Measurements from ENCODE around the gene TXNRD2. TPM values are rescaled to one million over a fixed set of nuclear protein-coding genes. Genes with fewer than 3 reads are reported as not detected.
A peak's percentile ranks its signal among the peaks of the same experiment; 100 is the strongest.

Gene TXNRD2
- total and polyA plus RNA-seq, 8 donors: 6.4 to 69.5 (median 42.3) TPM

DNA sequence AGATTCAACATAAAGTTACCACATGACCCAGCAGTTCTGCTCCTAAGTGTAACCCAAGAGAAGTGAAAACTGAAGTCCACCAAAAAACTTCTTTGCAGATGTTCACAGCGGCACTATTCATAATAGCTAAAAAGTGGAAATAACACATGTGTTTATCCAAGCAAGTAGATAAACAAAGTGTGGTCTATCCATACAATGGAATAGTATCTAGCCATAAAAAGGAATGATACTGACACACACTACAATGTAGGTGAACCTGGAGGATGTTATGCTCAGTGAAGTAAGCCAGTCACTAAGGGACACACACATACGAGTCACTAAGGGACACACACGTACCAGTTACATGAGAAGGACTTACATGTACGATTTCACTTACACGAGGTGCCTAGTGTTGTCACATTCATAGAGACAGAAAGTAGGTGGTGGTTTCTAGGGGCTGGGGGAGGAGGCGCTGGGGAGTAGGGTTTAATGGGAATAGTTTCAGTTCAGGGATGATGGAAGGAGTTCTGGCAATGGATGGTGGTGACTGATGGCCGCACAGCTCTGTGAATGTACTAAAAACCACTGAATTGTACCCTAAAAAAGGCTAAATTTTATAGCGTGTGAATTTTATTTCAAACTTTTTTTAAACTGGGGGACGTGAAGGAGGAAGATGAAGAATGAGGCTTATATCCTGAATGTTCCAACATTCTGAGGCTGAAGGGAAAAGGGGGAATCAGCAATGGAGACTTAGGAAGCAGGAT, 27.2 kb downstream of the TXNRD2 start:
- H3K27ac ChIP-seq: no peak overlapping the region
- no peak for DNase-seq
- no peaks in the 10 kb centered on the region for H3K27me3 ChIP-seq
- no peaks in the 10 kb centered on the region for H3K9me3 ChIP-seq
- peaks cover 56 to 91% (median 90%) of the 10 kb centered on the region in 4 donors for H3K36me3 ChIP-seq
- no peak overlapping the region for H3K4me3 ChIP-seq
- WGBS, 5 donors: 94 to 98% (median 95%) methylated on average over 9 of the region's 9 CpGs
- peaks cover 8 to 35% (median 17%) of the 10 kb centered on the region in 4 donors for H3K4me1 ChIP-seq
- no peak for TF ChIP-seq POLR2A (IDR thresholded peaks at IDR 0.05)
- TF ChIP-seq POLR2AphosphoS5 (IDR thresholded peaks at IDR 0.05): no peak
- TF ChIP-seq, protein P1, sequence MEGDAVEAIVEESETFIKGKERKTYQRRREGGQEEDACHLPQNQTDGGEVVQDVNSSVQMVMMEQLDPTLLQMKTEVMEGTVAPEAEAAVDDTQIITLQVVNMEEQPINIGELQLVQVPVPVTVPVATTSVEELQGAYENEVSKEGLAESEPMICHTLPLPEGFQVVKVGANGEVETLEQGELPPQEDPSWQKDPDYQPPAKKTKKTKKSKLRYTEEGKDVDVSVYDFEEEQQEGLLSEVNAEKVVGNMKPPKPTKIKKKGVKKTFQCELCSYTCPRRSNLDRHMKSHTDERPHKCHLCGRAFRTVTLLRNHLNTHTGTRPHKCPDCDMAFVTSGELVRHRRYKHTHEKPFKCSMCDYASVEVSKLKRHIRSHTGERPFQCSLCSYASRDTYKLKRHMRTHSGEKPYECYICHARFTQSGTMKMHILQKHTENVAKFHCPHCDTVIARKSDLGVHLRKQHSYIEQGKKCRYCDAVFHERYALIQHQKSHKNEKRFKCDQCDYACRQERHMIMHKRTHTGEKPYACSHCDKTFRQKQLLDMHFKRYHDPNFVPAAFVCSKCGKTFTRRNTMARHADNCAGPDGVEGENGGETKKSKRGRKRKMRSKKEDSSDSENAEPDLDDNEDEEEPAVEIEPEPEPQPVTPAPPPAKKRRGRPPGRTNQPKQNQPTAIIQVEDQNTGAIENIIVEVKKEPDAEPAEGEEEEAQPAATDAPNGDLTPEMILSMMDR (IDR thresholded peaks at IDR 0.05): no peak
- TF ChIP-seq EP300 (IDR thresholded peaks at IDR 0.05): no peak
- intact Hi-C loops (cut with DNase I; ENCODE audit: low total_unique reads): loop anchor here (5.0 kb wide), 1 partner anchor 182 kb away; no protein-coding TSS in a partner anchor

DNA sequence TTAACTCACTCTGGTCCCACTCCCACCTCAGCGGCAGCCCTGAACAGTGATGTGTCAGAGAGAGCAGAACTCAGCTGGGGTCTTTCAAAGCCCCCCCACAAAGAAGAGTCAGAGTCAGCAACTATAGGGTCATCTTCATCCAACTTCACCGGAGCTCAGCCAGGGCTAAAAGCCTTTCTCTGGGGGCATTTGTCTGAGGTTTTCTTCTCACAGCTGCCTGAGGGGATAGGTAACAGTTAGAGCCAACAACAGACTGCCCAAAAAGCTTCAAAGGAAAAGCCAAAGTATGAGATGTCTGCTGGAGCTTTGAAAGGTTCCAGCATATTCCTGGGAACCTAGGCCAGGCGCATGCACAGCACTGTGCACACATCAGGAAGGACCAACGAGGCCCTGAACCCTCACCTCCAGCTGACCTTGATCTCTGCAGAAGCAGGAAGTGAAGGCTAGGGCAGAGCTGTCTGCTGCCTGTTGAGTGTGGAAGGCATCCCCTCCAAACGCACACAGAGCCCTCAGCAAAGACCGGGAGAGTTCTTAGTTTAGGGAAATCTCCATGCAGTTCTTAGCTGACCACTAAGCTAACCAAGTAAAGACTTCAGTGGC, 28.2 kb downstream of the TXNRD2 start:
- Histone ChIP-seq H3K4me1 (peaks cover 8 to 35% (median 17%) of the 10 kb centered on the region in 4 donors), H3K9me3 (no peaks in the 10 kb centered on the region), H3K36me3 (peaks cover 49 to 91% (median 86%) of the 10 kb centered on the region in 4 donors), H3K4me3 (no peak overlapping the region), H3K27me3 (no peaks in the 10 kb centered on the region), H3K27ac (peak overlapping the region in 1 of 5 donors; percentile 81)
- intact Hi-C loops (cut with DNase I; ENCODE audit: low total_unique reads): loop anchor here (5.0 kb wide), 1 partner anchor 181 kb away; no protein-coding TSS in a partner anchor
- 87 to 100% (median 92%) methylated on average over 5 to 6 of the region's 6 CpGs for WGBS, 5 donors
- no peak for DNase-seq
- TF ChIP-seq EP300 (IDR thresholded peaks at IDR 0.05): no peak
- no peak for TF ChIP-seq POLR2A (IDR thresholded peaks at IDR 0.05)
- TF ChIP-seq, protein P1 (IDR thresholded peaks at IDR 0.05): no peak
- TF ChIP-seq POLR2AphosphoS5 (IDR thresholded peaks at IDR 0.05): no peak

DNA sequence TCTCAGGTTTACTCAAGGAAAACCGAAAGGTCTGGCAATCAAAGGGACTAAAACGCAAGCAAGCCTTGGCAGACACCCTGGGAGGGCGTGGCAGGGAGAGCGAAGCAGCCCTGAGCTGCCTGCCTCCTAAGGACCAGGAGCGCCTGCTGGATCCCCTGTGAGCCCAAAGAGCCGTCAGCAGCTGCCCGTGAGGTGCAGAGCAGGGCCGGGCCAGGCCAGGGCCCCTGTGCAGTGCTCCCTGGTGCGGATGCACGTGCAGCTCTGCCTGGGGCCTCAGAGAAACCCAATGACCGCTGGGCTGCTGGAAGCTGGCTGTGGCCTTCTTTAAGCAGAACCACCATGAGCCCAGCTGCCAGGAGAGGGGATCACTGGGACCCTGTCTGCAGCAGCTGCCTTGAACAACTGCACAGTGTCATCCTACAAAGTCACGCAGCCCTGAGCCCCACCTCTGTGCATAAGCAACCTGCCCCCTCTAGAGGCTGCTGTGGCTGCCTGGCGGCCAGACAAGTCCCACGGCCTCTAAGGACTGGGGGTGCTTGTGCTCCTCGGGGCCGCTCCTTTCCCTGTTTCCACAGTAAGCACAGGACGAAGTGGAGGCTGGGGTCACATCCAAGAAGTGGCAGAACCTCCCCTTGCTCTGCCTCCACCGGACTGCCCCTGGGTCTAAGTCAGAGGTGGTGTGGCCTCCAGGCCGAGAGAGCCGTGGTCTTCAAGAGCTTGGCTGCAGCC, 29.2 kb downstream of the TXNRD2 start:
- TF ChIP-seq POLR2A (IDR thresholded peaks at IDR 0.05): no peak
- TF ChIP-seq, protein P1 (IDR thresholded peaks at IDR 0.05): no peak
- no peak for TF ChIP-seq EP300 (IDR thresholded peaks at IDR 0.05)
- TF ChIP-seq POLR2AphosphoS5 (IDR thresholded peaks at IDR 0.05): no peak
- H3K27ac ChIP-seq: peak overlapping the region in 3 of 5 donors; percentile 31 to 81 (median 53)
- peak in 1 of 2 donors; percentile 90 for DNase-seq
- WGBS, 5 donors: 17 to 68% (median 52%) methylated on average over 3 to 20 of the region's 20 CpGs
- intact Hi-C loops (cut with DNase I; ENCODE audit: low total_unique reads): loop anchor here (5.0 kb wide), 1 partner anchor 180 kb away; no protein-coding TSS in a partner anchor
- no peaks in the 10 kb centered on the region for H3K9me3 ChIP-seq
- H3K36me3 ChIP-seq: peaks cover 42 to 89% (median 85%) of the 10 kb centered on the region in 4 donors
- H3K4me3 ChIP-seq: no peak overlapping the region
- peaks cover 8 to 28% (median 17%) of the 10 kb centered on the region in 4 donors for H3K4me1 ChIP-seq
- H3K27me3 ChIP-seq: no peaks in the 10 kb centered on the region
